C4-2B (cell line): ENCODE results near the gene ATP6V1A.

ENCODE experiments used
- H3K27ac ChIP-seq: fragments of 450-650 bp; 2 replicates; pipeline ENCODE4 v1.5.1; 2017
- ZFX ChIP-seq: fragments of 450-650 bp; IDR thresholded peaks from 2 replicates; pipeline ENCODE4 v1.6.1; 2017
- TF ChIP-seq, protein P1 (sequence below): fragments of 450-650 bp; conservative IDR thresholded peaks from 2 replicates; pipeline ENCODE4 v1.5.1; 2017; ENCODE audit warnings: mild to moderate bottlenecking

Gene ATP6V1A

DNA sequence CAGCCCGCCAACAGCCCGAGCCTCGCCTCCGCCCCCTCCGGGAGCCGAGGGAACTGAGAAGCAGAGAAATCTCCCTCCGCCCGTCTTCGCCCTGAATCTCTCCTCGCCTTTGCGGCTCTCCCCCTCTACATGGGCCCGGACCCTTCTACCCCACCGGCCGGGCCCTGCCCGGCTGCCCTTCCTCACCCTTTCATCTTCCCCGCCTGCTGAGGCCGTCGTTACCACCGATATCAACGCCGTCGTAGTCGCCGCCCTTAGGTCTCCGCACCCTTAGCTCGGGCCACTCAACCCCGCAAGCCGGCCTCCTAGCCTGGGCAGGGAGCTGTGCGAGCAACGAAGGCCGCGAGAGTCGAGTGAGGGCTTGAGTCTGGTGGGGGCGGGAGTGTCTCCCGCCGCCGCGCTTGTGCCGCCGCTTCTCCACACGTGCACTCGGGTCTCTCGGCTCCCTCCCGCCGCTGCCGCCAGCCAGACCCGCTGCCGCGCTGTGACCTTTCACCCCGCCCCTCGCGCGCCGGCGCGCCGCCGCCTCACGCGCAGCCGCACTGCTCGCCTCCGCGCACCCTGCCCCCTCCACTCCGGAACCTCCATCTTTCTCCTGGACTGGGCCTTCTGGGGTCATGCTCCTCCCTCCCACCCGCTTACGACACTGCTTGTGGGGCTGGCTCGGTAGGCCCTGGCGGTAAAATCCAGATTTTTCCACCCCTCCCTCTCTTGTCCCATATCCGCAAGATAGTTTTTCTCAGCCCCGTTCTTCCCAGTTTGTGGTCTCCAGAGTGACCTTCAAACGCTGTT is 883 bp upstream of the ATP6V1A start, which contains the start of gene NAA50:
Gene NAA50, minus strand, starts transcription at position 494 of the 792 bp plus-strand sequence. Its CDS starts 300 bp downstream, at position 194.
- TF ChIP-seq, protein P1, sequence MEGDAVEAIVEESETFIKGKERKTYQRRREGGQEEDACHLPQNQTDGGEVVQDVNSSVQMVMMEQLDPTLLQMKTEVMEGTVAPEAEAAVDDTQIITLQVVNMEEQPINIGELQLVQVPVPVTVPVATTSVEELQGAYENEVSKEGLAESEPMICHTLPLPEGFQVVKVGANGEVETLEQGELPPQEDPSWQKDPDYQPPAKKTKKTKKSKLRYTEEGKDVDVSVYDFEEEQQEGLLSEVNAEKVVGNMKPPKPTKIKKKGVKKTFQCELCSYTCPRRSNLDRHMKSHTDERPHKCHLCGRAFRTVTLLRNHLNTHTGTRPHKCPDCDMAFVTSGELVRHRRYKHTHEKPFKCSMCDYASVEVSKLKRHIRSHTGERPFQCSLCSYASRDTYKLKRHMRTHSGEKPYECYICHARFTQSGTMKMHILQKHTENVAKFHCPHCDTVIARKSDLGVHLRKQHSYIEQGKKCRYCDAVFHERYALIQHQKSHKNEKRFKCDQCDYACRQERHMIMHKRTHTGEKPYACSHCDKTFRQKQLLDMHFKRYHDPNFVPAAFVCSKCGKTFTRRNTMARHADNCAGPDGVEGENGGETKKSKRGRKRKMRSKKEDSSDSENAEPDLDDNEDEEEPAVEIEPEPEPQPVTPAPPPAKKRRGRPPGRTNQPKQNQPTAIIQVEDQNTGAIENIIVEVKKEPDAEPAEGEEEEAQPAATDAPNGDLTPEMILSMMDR: no peak
- peak; percentile 61 for TF ChIP-seq ZFX
- peak within 1 kb of the TSS; percentile 93 for H3K27ac ChIP-seq

DNA sequence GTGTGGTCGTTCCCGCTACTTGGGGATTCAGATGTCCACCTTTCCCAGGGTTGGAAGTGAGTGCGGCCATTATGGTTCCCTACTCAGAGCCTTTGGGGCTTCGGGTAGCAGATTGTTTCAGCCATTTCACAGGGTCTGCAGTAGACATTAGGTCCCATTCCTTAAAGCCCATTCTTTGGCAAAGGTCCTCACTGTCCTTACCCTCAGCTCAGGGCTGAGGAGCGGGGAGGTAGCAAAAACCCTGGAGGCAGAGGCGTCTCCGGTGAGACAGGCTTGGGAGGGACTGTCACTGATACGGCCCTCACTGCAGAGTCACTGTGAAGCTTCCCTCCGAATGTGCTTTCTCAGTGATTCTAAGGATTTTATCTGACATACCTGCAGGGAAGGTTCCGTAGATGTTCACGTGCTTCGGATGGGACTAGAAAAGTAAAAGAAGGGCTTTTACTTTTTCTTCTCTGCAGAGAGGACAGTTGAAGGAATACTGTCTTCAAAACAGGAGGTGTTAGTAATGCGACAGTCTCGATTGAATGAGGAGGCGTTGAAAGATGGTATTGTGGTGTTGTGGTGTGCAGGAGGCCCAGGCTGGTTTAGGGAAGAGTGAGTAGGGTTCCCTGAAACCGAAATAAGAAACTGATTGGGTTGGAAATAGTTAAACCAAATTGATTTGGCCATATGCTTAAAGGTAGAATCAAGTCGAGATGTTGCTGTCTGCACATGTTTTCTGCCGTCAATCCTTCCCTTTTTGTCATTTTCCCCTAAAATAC is 630 bp downstream of the ATP6V1A start:
- peak overlapping the region; percentile 93 for H3K27ac ChIP-seq
- TF ChIP-seq, protein P1: no peak
- TF ChIP-seq ZFX: no peak

DNA sequence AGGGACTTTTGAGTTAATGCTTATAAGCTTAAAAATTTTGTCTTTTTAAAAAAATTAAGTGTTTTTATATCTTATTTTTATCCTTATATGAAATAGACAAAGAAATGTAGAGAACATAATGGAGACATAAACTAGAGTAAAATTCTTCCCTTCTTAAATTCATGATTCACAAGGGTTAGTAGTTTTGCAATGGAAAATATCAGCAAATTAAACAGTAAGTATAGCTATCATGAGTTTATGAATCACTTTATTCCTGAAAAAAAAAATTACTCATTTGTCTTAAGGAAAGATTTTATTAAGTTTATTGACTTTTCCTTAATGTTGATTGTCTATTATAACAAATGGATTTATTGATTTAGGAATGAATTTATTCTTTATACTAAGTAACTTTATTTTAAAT is 4.3 kb downstream of the ATP6V1A start:
- TF ChIP-seq ZFX: no peak
- TF ChIP-seq, protein P1: no peak

DNA sequence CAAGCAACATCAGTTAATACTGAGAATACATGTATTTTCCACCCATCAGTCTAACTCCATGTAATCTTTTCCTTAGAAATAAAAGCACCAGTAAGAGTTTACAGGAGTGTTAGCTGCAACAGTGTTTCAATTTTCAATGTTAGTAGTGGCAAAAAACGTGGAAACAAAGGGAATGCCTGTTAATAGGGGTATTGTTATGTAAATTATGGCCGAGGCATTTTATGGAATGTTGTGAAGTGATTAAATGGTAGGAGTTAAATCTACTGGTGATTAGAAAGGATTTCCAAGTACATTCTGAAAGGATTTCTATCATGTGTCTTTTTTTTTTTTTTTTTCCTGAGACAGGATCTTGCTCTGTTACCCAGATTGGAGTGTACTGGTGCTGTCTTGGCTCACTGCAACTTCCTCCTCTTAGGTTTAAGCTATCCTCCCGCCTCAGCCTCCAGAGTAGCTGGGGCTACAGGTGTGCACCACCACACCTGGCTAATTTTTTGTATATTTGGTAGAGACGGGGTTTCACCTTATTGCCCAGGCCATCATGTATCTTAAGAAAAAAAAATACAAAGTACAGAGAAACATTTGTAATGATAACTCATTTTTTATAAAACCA is 6.6 kb downstream of the ATP6V1A start:
- no peak for TF ChIP-seq ZFX
- no peak overlapping the region for H3K27ac ChIP-seq

More for the DNA sequence above, 4.3 kb downstream of the ATP6V1A start:
- H3K27ac ChIP-seq: no peak overlapping the region

DNA sequence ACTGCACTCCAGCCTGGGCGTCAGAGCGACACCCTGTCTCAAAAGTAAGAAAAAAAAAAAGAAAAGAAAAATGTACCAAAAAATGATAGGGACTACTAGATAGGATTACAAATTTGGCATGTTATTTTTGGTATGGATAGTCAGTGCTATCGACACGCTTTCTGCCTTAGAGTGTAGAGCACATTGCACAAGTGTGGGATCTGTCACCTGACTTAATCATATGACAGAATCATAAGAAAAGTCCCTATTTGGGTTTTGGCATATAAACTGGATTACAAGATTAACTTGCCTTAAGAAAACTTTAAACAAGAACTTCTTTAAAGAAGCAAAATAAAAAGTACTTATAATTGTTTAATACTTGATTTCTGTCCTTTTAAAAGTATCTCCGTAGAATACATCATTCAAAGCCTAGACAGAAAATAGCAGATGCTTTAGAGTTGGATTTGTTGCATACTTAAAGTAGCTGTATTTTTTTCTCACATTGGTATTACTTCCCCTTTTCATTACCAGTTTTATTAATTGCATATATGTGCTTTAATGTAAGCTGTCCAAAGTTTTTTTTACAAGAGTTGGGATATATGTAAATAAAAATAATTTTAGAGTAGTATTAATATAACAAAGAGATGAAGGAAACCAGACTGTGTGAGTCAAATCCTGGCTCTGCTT is 7.8 kb downstream of the ATP6V1A start:
- TF ChIP-seq, protein P1: no peak
- no peak for TF ChIP-seq ZFX
- no peak overlapping the region for H3K27ac ChIP-seq

DNA sequence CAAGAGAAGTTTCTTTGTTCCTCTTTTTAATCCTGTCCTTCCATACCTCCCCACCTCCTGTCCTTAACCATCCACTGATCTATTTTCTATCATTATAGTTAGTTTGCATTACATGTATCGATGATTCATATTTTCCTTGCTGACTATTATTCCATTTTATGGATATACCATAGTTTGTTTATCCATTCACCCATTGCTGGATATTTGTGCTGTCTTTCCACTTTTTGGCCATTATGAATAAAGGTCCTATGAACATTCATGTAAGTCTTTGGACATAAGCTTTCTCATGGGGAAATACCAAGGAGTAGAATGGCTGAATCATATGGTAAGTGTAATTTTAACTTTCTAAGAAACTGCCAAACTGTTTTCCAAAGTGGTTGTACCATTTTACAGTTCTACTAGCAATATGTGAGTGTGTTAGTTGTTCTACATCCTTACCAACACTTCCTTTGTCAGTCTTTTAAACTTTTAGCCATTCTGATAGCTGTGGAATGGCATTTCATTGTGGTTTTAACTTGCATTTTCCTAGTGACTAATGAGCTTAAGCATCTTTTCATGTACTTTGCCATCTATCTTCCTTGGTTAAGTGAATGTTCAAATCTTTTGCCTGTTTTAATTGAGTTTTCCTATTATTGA is 11.7 kb downstream of the ATP6V1A start:
- H3K27ac ChIP-seq: no peak overlapping the region
- TF ChIP-seq, protein P1: no peak
- TF ChIP-seq ZFX: no peak

DNA sequence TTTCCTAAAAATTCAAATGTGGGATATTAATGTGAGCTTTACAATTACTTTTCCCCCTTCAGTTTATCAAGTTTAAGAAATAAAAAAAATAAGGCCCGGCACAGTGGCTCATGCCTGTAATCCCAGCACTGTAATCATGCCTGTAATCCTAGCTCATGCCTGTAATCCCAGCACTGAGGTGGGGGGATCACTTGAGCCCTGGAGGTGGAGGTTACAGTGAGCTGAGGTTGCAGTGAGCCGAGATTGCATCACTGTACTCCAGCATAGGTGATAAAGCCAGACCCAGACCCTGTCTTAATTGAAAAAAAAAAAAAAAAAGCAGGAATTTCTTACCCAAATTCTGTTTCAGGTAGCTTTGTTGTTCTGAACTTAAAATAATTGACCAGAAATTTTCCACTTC is 17.9 kb downstream of the ATP6V1A start:
- no peak overlapping the region for H3K27ac ChIP-seq
- no peak for TF ChIP-seq ZFX
- TF ChIP-seq, protein P1: no peak
